Endothelial cell of umbilical vein (primary cell): ENCODE measurements around the gene TRPC6. TPM values are rescaled to one million over a fixed set of nuclear protein-coding genes. Genes with fewer than 3 reads are reported as not detected.

Experiments used
- BruUV-seq: library from RNA; stranded (reverse); fragments of 400-500 nt; replicated peaks from 2 replicates; lab custom pipeline; 2021; lab: Mats Ljungman, UMichigan
- CTCF ChIA-PET: fragments of 300-600, 350-600 bp; sonication (Branson Sonifier 250); formaldehyde crosslinking; loops from one replicate; lab custom pipeline; 2021; ENCODE audit warnings: antibody characterized with exemption, inconsistent platforms; lab: Charles Lee
- POLR2A ChIA-PET: fragments of 300-600, 350-600 bp; sonication (Branson Sonifier 250); formaldehyde crosslinking; loops from one replicate; lab custom pipeline; 2021; ENCODE audit warnings: antibody characterized with exemption, inconsistent platforms; lab: Charles Lee
- DNase-seq: peaks from one replicate; pipeline ENCODE4 v3.0.0-alpha.2; 2011; ENCODE audit warnings: low read depth, low spot score
- FAIRE-seq: peaks from 2 replicates; lab custom pipeline; 2011; peaks lifted over from hg19 to GRCh38; lab: Jason Lieb, UNC
- H2AFZ ChIP-seq: 2 replicates; pipeline ENCODE4 v1.6.0; 2012; ENCODE audit warnings: low read depth, low read length, control low read depth, inconsistent platforms
- H3K27ac ChIP-seq: 2 replicates; pipeline ENCODE4 v1.5.1; 2011; ENCODE audit warnings: low read depth, mild to moderate bottlenecking, control low read depth, low read length, moderate library complexity; ENCODE audit not compliant: insufficient read depth
- H3K27me3 ChIP-seq, 2 experiments: 2 replicates each; pipeline versions ENCODE4 v1.6.0 to v1.6.1; 2011; ENCODE audit warnings: low read length in 2 of 2, mixed read lengths in 1 of 2; ENCODE audit not compliant: control insufficient read depth in 2 of 2, insufficient read depth in 2 of 2
- H3K36me3 ChIP-seq, 2 experiments: 2 replicates in 1 of 2; 3 replicates in 1 of 2; pipeline ENCODE4 v1.5.1; 2011; ENCODE audit warnings: low read length in 2 of 2, mild to moderate bottlenecking in 1 of 2, moderate library complexity in 1 of 2; ENCODE audit not compliant: control insufficient read depth in 2 of 2, insufficient read depth in 2 of 2; ENCODE audit errors: extremely low read depth in 1 of 2
- H3K4me1 ChIP-seq: 3 replicates; pipeline ENCODE4 v1.5.1; 2011; ENCODE audit warnings: mild to moderate bottlenecking, low read length; ENCODE audit not compliant: control insufficient read depth, insufficient read depth; ENCODE audit errors: extremely low read depth
- H3K4me2 ChIP-seq: 2 replicates; pipeline ENCODE4 v1.6.1; 2011; ENCODE audit warnings: low read length, control low read depth, mixed read lengths; ENCODE audit not compliant: insufficient read depth
- H3K4me3 ChIP-seq, 3 experiments: fragments of 200-600 bp in 1 of 3; sonication (generic), shearing (Covaris generic) in 1 of 3; replicated peaks in 1 of 3; 2 replicates each; pipeline ENCODE4 v1.5.1; 2011 to 2016; ENCODE audit warnings: control low read depth in 3 of 3, low read length in 3 of 3, mild to moderate bottlenecking in 2 of 3, inconsistent platforms in 1 of 3, low read depth in 1 of 3, moderate library complexity in 1 of 3; ENCODE audit not compliant: insufficient read depth in 1 of 3
- H3K79me2 ChIP-seq: 2 replicates; pipeline ENCODE4 v1.6.0; 2012; ENCODE audit warnings: low read length, inconsistent platforms; ENCODE audit not compliant: control insufficient read depth, insufficient read depth
- H3K9ac ChIP-seq: replicated peaks from 2 replicates; pipeline ENCODE3; 2011; ENCODE audit warnings: low read length, control low read depth; ENCODE audit not compliant: insufficient read depth; ENCODE audit errors: extremely low read depth
- H3K9me1 ChIP-seq: replicated peaks from 3 replicates; pipeline ENCODE4 v1.6.0; 2011; ENCODE audit warnings: mild to moderate bottlenecking, low read length; ENCODE audit not compliant: control insufficient read depth, insufficient read depth; ENCODE audit errors: extremely low read depth
- H3K9me3 ChIP-seq: replicated peaks from 2 replicates; pipeline ENCODE4 v1.5.1; 2012; ENCODE audit warnings: low read length, inconsistent platforms; ENCODE audit not compliant: control insufficient read depth, insufficient read depth
- H4K20me1 ChIP-seq: replicated peaks from 2 replicates; pipeline ENCODE3; 2011; ENCODE audit warnings: mild to moderate bottlenecking, low read length; ENCODE audit not compliant: control insufficient read depth, insufficient read depth; ENCODE audit errors: extremely low read depth
- CTCF ChIP-seq, 2 donors: IDR thresholded peaks; 1 replicate in 1 of 2; 2 replicates in 1 of 2; pipeline ENCODE4 v1.5.1; 2011; ENCODE audit warnings: low read length in 2 of 2, mild to moderate bottlenecking in 2 of 2, moderate library complexity in 2 of 2, control low read depth in 1 of 2, inconsistent platforms in 1 of 2, low read depth in 1 of 2; ENCODE audit not compliant: insufficient read depth in 1 of 2; ENCODE audit errors: extremely low read depth in 1 of 2
- EZH2 ChIP-seq: IDR thresholded peaks from 2 replicates; pipeline ENCODE4 v1.6.1; 2012; ENCODE audit warnings: borderline replicate concordance, low read depth, mild to moderate bottlenecking, moderate library complexity, low read length, inconsistent platforms; ENCODE audit not compliant: severe bottlenecking
- FOS ChIP-seq: IDR thresholded peaks from 2 replicates; pipeline ENCODE4 v1.6.1; 2011; ENCODE audit warnings: mild to moderate bottlenecking, low read length, moderate library complexity, borderline replicate concordance; ENCODE audit not compliant: insufficient read depth
- GATA2 ChIP-seq: IDR thresholded peaks from 2 replicates; pipeline ENCODE4 v1.7.0; 2011; ENCODE audit warnings: low read depth, mild to moderate bottlenecking, moderate library complexity, mixed read lengths, low read length; ENCODE audit not compliant: insufficient read length, insufficient read depth
- JUN ChIP-seq: IDR thresholded peaks from 2 replicates; pipeline ENCODE4 v1.6.1; 2011; ENCODE audit warnings: borderline replicate concordance, low read depth; ENCODE audit not compliant: insufficient read length, insufficient read depth
- MAX ChIP-seq: IDR thresholded peaks from 2 replicates; pipeline ENCODE4 v1.6.1; 2011; ENCODE audit not compliant: insufficient read depth, insufficient read length
- MYC ChIP-seq: IDR thresholded peaks from one replicate; pipeline ENCODE4 v1.6.1; 2011; ENCODE audit warnings: mild to moderate bottlenecking, low read depth, low read length
- POLR2A ChIP-seq: IDR thresholded peaks from 2 replicates; pipeline ENCODE4 v1.6.1; 2012; ENCODE audit warnings: low read depth, mild to moderate bottlenecking, control low read depth, low read length
- POLR2AphosphoS5 ChIP-seq: IDR thresholded peaks from 2 replicates; pipeline ENCODE4 v1.6.1; 2012; ENCODE audit warnings: low read depth, mild to moderate bottlenecking, control low read depth, low read length, moderate library complexity; ENCODE audit not compliant: insufficient read depth
- dilution Hi-C: fragments of 300-500 bp; cut with MboI; formaldehyde crosslinking; loops from one replicate; pipeline ENCODE4 v1.15.0; 2019; ENCODE audit warnings: low sequenced_read_pairs; ENCODE audit not compliant: extremely low pct_ligation_motif_present
- intact Hi-C: fragments of 100-400 bp; cut with micrococcal nuclease; formaldehyde crosslinking; loops from one replicate; pipeline ENCODE4 v1.10.0; 2022
- polyA plus RNA-seq, 4 experiments: library from polyadenylated mRNA; depleted of rRNA in 3 of 4; stranded (reverse) in 3 of 4; unstranded in 1 of 4; fragments of >200 nt; gene quantifications; 2 replicates each; pipeline versions ENCODE4 v1.2.1 to v1.2.3, GENCODE V29; 2011 to 2012; ENCODE audit warnings: missing spikeins in 1 of 4
- total RNA-seq: library from RNA; stranded (reverse); gene quantifications from 2 replicates; pipeline ENCODE4 v1.2.3, GENCODE V29; 2021

Gene TRPC6
- total and polyA plus RNA-seq, 2 donors (not counting 3 experiments of a cell fraction or from before 2014, with no cell fraction given) = not detected

- DNase-seq = no peak
- H4K20me1 ChIP-seq = no peaks in the 10 kb centered on the region
- peaks cover 9 to 10% of the 10 kb centered on the region in 2 experiments for H3K27me3 ChIP-seq
- H3K9me3 ChIP-seq = no peaks in the 10 kb centered on the region
- no peak overlapping the region for H3K4me3 ChIP-seq
- no peak for FAIRE-seq
- no peaks in the 10 kb centered on the region for H3K36me3 ChIP-seq
- TF ChIP-seq EZH2 (no peak), MAX (no peak), GATA2 (no peak), JUN (no peak), POLR2A (no peak), POLR2AphosphoS5 (no peak), FOS (no peak), MYC (no peak)
- no peaks in the 10 kb centered on the region for H3K4me1 ChIP-seq
- H3K4me2 ChIP-seq = no peak overlapping the region
- BruUV-seq = no TSS peak
- no peak overlapping the region for H2AFZ ChIP-seq
- ChIA-PET CTCF (no interaction called here), POLR2A (no interaction called here)
- no peak overlapping the region for H3K9ac ChIP-seq
- H3K27ac ChIP-seq = no peak overlapping the region
- dilution Hi-C loops (no loop called here), intact Hi-C loops (no loop called here)
- no peaks in the 10 kb centered on the region for H3K9me1 ChIP-seq
- H3K79me2 ChIP-seq = no peaks in the 10 kb centered on the region
Measured at GRCh38 chr11:101582989-101583250, 887 bp downstream of the TRPC6 start.

GRCh38 chr11:101582236-101582988, 1.4 kb downstream of the TRPC6 start:
- Histone ChIP-seq H3K79me2 (no peaks in the 10 kb centered on the region), H3K4me1 (no peaks in the 10 kb centered on the region), H3K9me1 (no peaks in the 10 kb centered on the region), H3K27me3 (peaks cover 9 to 10% of the 10 kb centered on the region in 2 experiments), H3K4me3 (no peak overlapping the region), H3K9me3 (no peaks in the 10 kb centered on the region), H3K36me3 (no peaks in the 10 kb centered on the region), H3K4me2 (no peak overlapping the region), H2AFZ (no peak overlapping the region), H3K27ac (no peak overlapping the region), H3K9ac (no peak overlapping the region), H4K20me1 (no peaks in the 10 kb centered on the region)
- CTCF ChIA-PET = no interaction called here
- intact Hi-C loops = no loop called here
- BruUV-seq = no TSS peak
- POLR2A ChIA-PET = no interaction called here
- dilution Hi-C loops = no loop called here
- TF ChIP-seq MAX (no peak), GATA2 (no peak), EZH2 (no peak), FOS (no peak), MYC (no peak), CTCF (IDR thresholded peaks at IDR 0.05; ENCODE audit: extremely low read depth in 1 of 2, insufficient read depth in 1 of 2, low read depth in 1 of 2, low read length in 2 of 2) (no peak), POLR2AphosphoS5 (no peak)
- FAIRE-seq (no peak), DNase-seq (no peak)
